Peyer's patch (tissue), 4 donors: ENCODE results near the gene CCDC93.
"Not testable (repeated sequence)": the region's sequence is repeated elsewhere in the genome, so short reads cannot be mapped to it uniquely, and the experiment has no call there.

Source experiments
- CTCF ChIP-seq, 6 experiments: fragments of 450-650 bp in 4 of 6; fragments of 200-600 bp in 2 of 6; sonication (generic) in 1 of 6; IDR thresholded peaks; one replicate each; pipeline ENCODE4 v1.5.1; 2017 to 2019; ENCODE audit warnings: antibody characterized with exemption in 6 of 6, mild to moderate bottlenecking in 3 of 6, moderate library complexity in 1 of 6
- POLR2A ChIP-seq, 2 donors: fragments of 450-650 bp; IDR thresholded peaks; one replicate each; pipeline ENCODE4 v1.5.1; 2017; ENCODE audit warnings: antibody characterized with exemption in 2 of 2, mild to moderate bottlenecking in 2 of 2, moderate library complexity in 2 of 2

DNA sequence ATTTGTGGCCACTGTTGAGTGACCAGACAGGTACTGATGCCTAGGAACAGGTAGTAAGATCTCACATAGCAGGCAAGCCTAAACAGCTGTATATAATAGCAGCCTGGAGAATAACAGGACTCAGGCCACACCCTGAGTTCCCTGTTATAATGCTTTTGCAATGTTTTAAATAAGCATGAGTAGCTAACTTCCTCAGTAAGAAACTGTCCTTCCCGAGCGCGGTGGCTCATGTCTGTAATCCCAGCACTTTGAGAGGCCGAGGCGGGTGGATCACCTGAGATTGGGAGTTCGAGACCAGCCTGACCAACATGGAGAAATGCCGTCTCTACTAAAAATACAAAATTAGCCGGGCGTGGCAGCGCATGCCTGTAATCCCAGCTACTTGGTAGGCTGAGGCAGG, 1.9 kb upstream of the CCDC93 start:
- not testable (repeated sequence) for TF ChIP-seq POLR2A, CTCF (IDR thresholded peaks at IDR 0.05)
